Measurements from ENCODE around the gene SLC2A13.

Gene SLC2A13

GRCh38 chr12:39892146-39892545 lies 213.7 kb downstream of the SLC2A13 start:
- H3K27ac ChIP-seq, result no peak overlapping the region
- DNase-seq (ENCODE audit: low read depth, low spot score), result no peak
- H3K9me3 ChIP-seq (ENCODE audit: low read depth, low read length), result no peaks in the 10 kb centered on the region
- no peak for TF ChIP-seq POLR2AphosphoS5 (IDR thresholded peaks at IDR 0.05; ENCODE audit: borderline replicate concordance, low read depth, low read length)
- TF ChIP-seq EZH2 (IDR thresholded peaks at IDR 0.05), result no peak
- no peak for TF ChIP-seq FOXP2 (optimal IDR thresholded peaks at IDR 0.05; ENCODE audit: control extremely low read depth, extremely low read length, insufficient read depth)
- no peak overlapping the region for H3K9ac ChIP-seq (ENCODE audit: insufficient read length)
- no peak overlapping the region for H3K4me3 ChIP-seq
- no peaks in the 10 kb centered on the region for H3K36me3 ChIP-seq (ENCODE audit: insufficient read depth, low read length)

GRCh38 chr12:39887856-39888255 lies 218.0 kb downstream of the SLC2A13 start:
- DNase-seq (ENCODE audit: low read depth, low spot score), result no peak
- Histone ChIP-seq H3K9ac (ENCODE audit: insufficient read length) (no peak overlapping the region), H3K4me3 (no peak overlapping the region), H3K9me3 (ENCODE audit: low read depth, low read length) (no peaks in the 10 kb centered on the region), H3K27ac (no peak overlapping the region), H3K36me3 (ENCODE audit: insufficient read depth, low read length) (no peaks in the 10 kb centered on the region)
- no peak for TF ChIP-seq POLR2AphosphoS5 (IDR thresholded peaks at IDR 0.05; ENCODE audit: borderline replicate concordance, low read depth, low read length)
- no peak for TF ChIP-seq FOXP2 (optimal IDR thresholded peaks at IDR 0.05; ENCODE audit: control extremely low read depth, extremely low read length, insufficient read depth)
- TF ChIP-seq EZH2 (IDR thresholded peaks at IDR 0.05), result no peak

GRCh38 chr12:39886106-39886505 lies 219.8 kb downstream of the SLC2A13 start:
- no peak overlapping the region for H3K9ac ChIP-seq (ENCODE audit: insufficient read length)
- H3K9me3 ChIP-seq (ENCODE audit: low read depth, low read length), result no peaks in the 10 kb centered on the region
- TF ChIP-seq FOXP2 (optimal IDR thresholded peaks at IDR 0.05; ENCODE audit: control extremely low read depth, extremely low read length, insufficient read depth) (no peak), POLR2AphosphoS5 (IDR thresholded peaks at IDR 0.05; ENCODE audit: borderline replicate concordance, low read depth, low read length) (no peak), EZH2 (IDR thresholded peaks at IDR 0.05) (no peak)
- DNase-seq (ENCODE audit: low read depth, low spot score), result no peak
- H3K36me3 ChIP-seq (ENCODE audit: insufficient read depth, low read length), result no peaks in the 10 kb centered on the region
- H3K4me3 ChIP-seq, result no peak overlapping the region
- no peak overlapping the region for H3K27ac ChIP-seq

GRCh38 chr12:39884616-39885125 lies 221.2 kb downstream of the SLC2A13 start:
- TF ChIP-seq EZH2 (IDR thresholded peaks at IDR 0.05) (no peak), POLR2AphosphoS5 (IDR thresholded peaks at IDR 0.05; ENCODE audit: borderline replicate concordance, low read depth, low read length) (no peak), FOXP2 (optimal IDR thresholded peaks at IDR 0.05; ENCODE audit: control extremely low read depth, extremely low read length, insufficient read depth) (no peak)

GRCh38 chr12:39883411-39883810 lies 222.5 kb downstream of the SLC2A13 start:
- TF ChIP-seq FOXP2 (optimal IDR thresholded peaks at IDR 0.05; ENCODE audit: control extremely low read depth, extremely low read length, insufficient read depth), result no peak
- no peak for TF ChIP-seq POLR2AphosphoS5 (IDR thresholded peaks at IDR 0.05; ENCODE audit: borderline replicate concordance, low read depth, low read length)
- TF ChIP-seq EZH2 (IDR thresholded peaks at IDR 0.05), result no peak
- H3K36me3 ChIP-seq (ENCODE audit: insufficient read depth, low read length), result no peaks in the 10 kb centered on the region; the same call in 1 of the 2 replicates
- H3K27ac ChIP-seq, result no peak overlapping the region
- no peak overlapping the region for H3K4me3 ChIP-seq
- H3K9me3 ChIP-seq (ENCODE audit: low read depth, low read length), result no peaks in the 10 kb centered on the region; the same call in 1 of the 2 replicates
- H3K9ac ChIP-seq (ENCODE audit: insufficient read length), result no peak overlapping the region
- DNase-seq (ENCODE audit: low read depth, low spot score), result no peak

More at GRCh38 chr12:39884616-39885125, 221.2 kb downstream of the SLC2A13 start:
- Histone ChIP-seq H3K4me3 (no peak overlapping the region), H3K9me3 (ENCODE audit: low read depth, low read length) (no peaks in the 10 kb centered on the region), H3K36me3 (ENCODE audit: insufficient read depth, low read length) (no peaks in the 10 kb centered on the region; the same call in 1 of the 2 replicates), H3K27ac (no peak overlapping the region), H3K9ac (ENCODE audit: insufficient read length) (no peak overlapping the region)
- no peak for DNase-seq (ENCODE audit: low read depth, low spot score)

GRCh38 chr12:39878753-39879152 lies 227.1 kb downstream of the SLC2A13 start:
- Histone ChIP-seq H3K36me3 (ENCODE audit: insufficient read depth, low read length) (no peaks in the 10 kb centered on the region; the same call in 1 of the 2 replicates), H3K9ac (ENCODE audit: insufficient read length) (no peak overlapping the region), H3K27ac (no peak overlapping the region), H3K9me3 (ENCODE audit: low read depth, low read length) (no peaks in the 10 kb centered on the region; the same call in 1 of the 2 replicates), H3K4me3 (no peak overlapping the region)
- no peak for DNase-seq (ENCODE audit: low read depth, low spot score)
- no peak for TF ChIP-seq POLR2AphosphoS5 (IDR thresholded peaks at IDR 0.05; ENCODE audit: borderline replicate concordance, low read depth, low read length)
- no peak for TF ChIP-seq FOXP2 (optimal IDR thresholded peaks at IDR 0.05; ENCODE audit: control extremely low read depth, extremely low read length, insufficient read depth)
- no peak for TF ChIP-seq EZH2 (IDR thresholded peaks at IDR 0.05)

GRCh38 chr12:39875721-39876120 lies 230.2 kb downstream of the SLC2A13 start:
- Histone ChIP-seq H3K9ac (ENCODE audit: insufficient read length) (no peak overlapping the region), H3K9me3 (ENCODE audit: low read depth, low read length) (no peaks in the 10 kb centered on the region; the same call in 1 of the 2 replicates), H3K36me3 (ENCODE audit: insufficient read depth, low read length) (no peaks in the 10 kb centered on the region; the same call in 1 of the 2 replicates), H3K27ac (no peak overlapping the region), H3K4me3 (no peak overlapping the region)
- no peak for TF ChIP-seq POLR2AphosphoS5 (IDR thresholded peaks at IDR 0.05; ENCODE audit: borderline replicate concordance, low read depth, low read length)
- TF ChIP-seq FOXP2 (optimal IDR thresholded peaks at IDR 0.05; ENCODE audit: control extremely low read depth, extremely low read length, insufficient read depth), result no peak
- TF ChIP-seq EZH2 (IDR thresholded peaks at IDR 0.05), result no peak
- DNase-seq (ENCODE audit: low read depth, low spot score), result no peak

- H3K9ac ChIP-seq (ENCODE audit: insufficient read length), result no peak overlapping the region
- no peaks in the 10 kb centered on the region; the same call in 1 of the 2 replicates for H3K9me3 ChIP-seq (ENCODE audit: low read depth, low read length)
- TF ChIP-seq FOXP2 (optimal IDR thresholded peaks at IDR 0.05; ENCODE audit: control extremely low read depth, extremely low read length, insufficient read depth), result no peak
- TF ChIP-seq EZH2 (IDR thresholded peaks at IDR 0.05), result no peak
- no peak overlapping the region for H3K4me3 ChIP-seq
- H3K27ac ChIP-seq, result no peak overlapping the region
- DNase-seq (ENCODE audit: low read depth, low spot score), result no peak
- H3K36me3 ChIP-seq (ENCODE audit: insufficient read depth, low read length), result no peaks in the 10 kb centered on the region; the same call in 1 of the 2 replicates
These were observed 231.1 kb downstream of the SLC2A13 start for GRCh38 chr12:39874785-39875184.

GRCh38 chr12:39873065-39873464 lies 232.8 kb downstream of the SLC2A13 start:
- Histone ChIP-seq H3K9me3 (ENCODE audit: low read depth, low read length) (no peaks in the 10 kb centered on the region; the same call in 1 of the 2 replicates), H3K9ac (ENCODE audit: insufficient read length) (no peak overlapping the region), H3K27ac (no peak overlapping the region), H3K4me3 (no peak overlapping the region), H3K36me3 (ENCODE audit: insufficient read depth, low read length) (no peaks in the 10 kb centered on the region)
- TF ChIP-seq POLR2AphosphoS5 (IDR thresholded peaks at IDR 0.05; ENCODE audit: borderline replicate concordance, low read depth, low read length), result no peak
- TF ChIP-seq FOXP2 (optimal IDR thresholded peaks at IDR 0.05; ENCODE audit: control extremely low read depth, extremely low read length, insufficient read depth), result no peak
- no peak for TF ChIP-seq EZH2 (IDR thresholded peaks at IDR 0.05)
- DNase-seq (ENCODE audit: low read depth, low spot score), result no peak

Data from SK-N-MC (cell line).